ENCODE measurements around the gene C3orf18. TPM values are rescaled to one million over a fixed set of nuclear protein-coding genes. Genes with fewer than 3 reads are reported as not detected.

C3orf18 gene
- total RNA-seq, 1 experiment from 2014 or later, result 7.1 TPM

- Histone ChIP-seq H3K27me3 (ENCODE audit: insufficient read depth, low read length) (no peaks in the 10 kb centered on the region), H3K79me2 (ENCODE audit: insufficient read depth, low read length) (no peaks in the 10 kb centered on the region), H2BK15ac (ENCODE audit: low read depth, low read length) (no peak overlapping the region), H3K27ac (ENCODE audit: insufficient read length, low read depth, low read length) (no peak overlapping the region), H3K79me1 (ENCODE audit: insufficient read depth, low read depth, low read length, poor library complexity, severe bottlenecking) (no peaks in the 10 kb centered on the region), H3K56ac (ENCODE audit: insufficient read length, low read depth, low read length) (no peak overlapping the region), H2BK5ac (ENCODE audit: insufficient read length, low read length) (no peak overlapping the region), H3K4ac (ENCODE audit: low read depth, low read length) (no peak overlapping the region), H2BK120ac (ENCODE audit: low read depth, low read length, poor library complexity, severe bottlenecking) (no peak overlapping the region), H3K4me1 (ENCODE audit: insufficient read depth, low read length) (no peaks in the 10 kb centered on the region), H2AK5ac (ENCODE audit: insufficient read length, low read length) (no peak overlapping the region), H3K23ac (ENCODE audit: insufficient read length, low read depth, low read length) (no peak overlapping the region), H2AFZ (ENCODE audit: low read length) (no peak overlapping the region), H3T11ph (ENCODE audit: low read length) (no peak overlapping the region), H3K14ac (ENCODE audit: insufficient read depth, low read length) (no peak overlapping the region), H3K9me3 (ENCODE audit: control insufficient read depth, low read depth, low read length) (no peaks in the 10 kb centered on the region), H4K91ac (ENCODE audit: insufficient read length, low read depth, low read length) (no peak overlapping the region), H3K18ac (ENCODE audit: insufficient read length, low read depth, low read length) (no peak overlapping the region), H2BK12ac (ENCODE audit: insufficient read length, low read depth, low read length) (no peak overlapping the region), H3K23me2 (ENCODE audit: insufficient read length, low read depth, low read length, poor library complexity, severe bottlenecking) (no peaks in the 10 kb centered on the region), H4K8ac (replicated peaks; ENCODE audit: insufficient read length, low read depth, low read length) (no peak overlapping the region), H3K4me2 (ENCODE audit: insufficient read depth, insufficient read length, low read length) (no peak overlapping the region), H3K9ac (ENCODE audit: extremely low read depth, insufficient read length, low read length) (no peak overlapping the region), H4K20me1 (ENCODE audit: control insufficient read depth, insufficient read depth, insufficient read length) (no peaks in the 10 kb centered on the region), H4K5ac (ENCODE audit: insufficient read length, low read depth, low read length) (no peak overlapping the region), H2BK20ac (ENCODE audit: low read depth, low read length, poor library complexity, severe bottlenecking) (no peak overlapping the region)
- TF ChIP-seq, protein P1, sequence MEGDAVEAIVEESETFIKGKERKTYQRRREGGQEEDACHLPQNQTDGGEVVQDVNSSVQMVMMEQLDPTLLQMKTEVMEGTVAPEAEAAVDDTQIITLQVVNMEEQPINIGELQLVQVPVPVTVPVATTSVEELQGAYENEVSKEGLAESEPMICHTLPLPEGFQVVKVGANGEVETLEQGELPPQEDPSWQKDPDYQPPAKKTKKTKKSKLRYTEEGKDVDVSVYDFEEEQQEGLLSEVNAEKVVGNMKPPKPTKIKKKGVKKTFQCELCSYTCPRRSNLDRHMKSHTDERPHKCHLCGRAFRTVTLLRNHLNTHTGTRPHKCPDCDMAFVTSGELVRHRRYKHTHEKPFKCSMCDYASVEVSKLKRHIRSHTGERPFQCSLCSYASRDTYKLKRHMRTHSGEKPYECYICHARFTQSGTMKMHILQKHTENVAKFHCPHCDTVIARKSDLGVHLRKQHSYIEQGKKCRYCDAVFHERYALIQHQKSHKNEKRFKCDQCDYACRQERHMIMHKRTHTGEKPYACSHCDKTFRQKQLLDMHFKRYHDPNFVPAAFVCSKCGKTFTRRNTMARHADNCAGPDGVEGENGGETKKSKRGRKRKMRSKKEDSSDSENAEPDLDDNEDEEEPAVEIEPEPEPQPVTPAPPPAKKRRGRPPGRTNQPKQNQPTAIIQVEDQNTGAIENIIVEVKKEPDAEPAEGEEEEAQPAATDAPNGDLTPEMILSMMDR (conservative IDR thresholded peaks at IDR 0.05), result no peak
- no CpG with 5 or more reads among the region's 9 CpGs for WGBS (ENCODE audit: extremely low coverage, insufficient read length, low lambda C conversion rate)
- Mint-ChIP-seq H3K27ac (peak overlapping the region in 1 of 3 experiments; percentile 89; a peak in 2 of 7 replicates), H3K27me3 (ENCODE audit: low read depth) (peaks cover 19% of the 10 kb centered on the region), H3K36me3 (ENCODE audit: insufficient read depth in 1 of 3, low read depth in 3 of 3) (no peaks in the 10 kb centered on the region), H3K9me3 (no peaks in the 10 kb centered on the region), H3K4me3 (no peak overlapping the region), H3K4me1 (peaks cover 15 to 22% of the 10 kb centered on the region in 2 experiments)
- DNase-seq, result no peak
These were observed 14.9 kb downstream of the C3orf18 start for GRCh38 chr3:50552598-50552997.

Data from H9 (cell line).